ENCODE results near the gene OSTF1.

GRCh38 chr9:75105841-75106240 lies 17.5 kb downstream of the OSTF1 start:
- TF ChIP-seq POLR2A (IDR thresholded peaks at IDR 0.05): no peak
- TF ChIP-seq, protein P1, sequence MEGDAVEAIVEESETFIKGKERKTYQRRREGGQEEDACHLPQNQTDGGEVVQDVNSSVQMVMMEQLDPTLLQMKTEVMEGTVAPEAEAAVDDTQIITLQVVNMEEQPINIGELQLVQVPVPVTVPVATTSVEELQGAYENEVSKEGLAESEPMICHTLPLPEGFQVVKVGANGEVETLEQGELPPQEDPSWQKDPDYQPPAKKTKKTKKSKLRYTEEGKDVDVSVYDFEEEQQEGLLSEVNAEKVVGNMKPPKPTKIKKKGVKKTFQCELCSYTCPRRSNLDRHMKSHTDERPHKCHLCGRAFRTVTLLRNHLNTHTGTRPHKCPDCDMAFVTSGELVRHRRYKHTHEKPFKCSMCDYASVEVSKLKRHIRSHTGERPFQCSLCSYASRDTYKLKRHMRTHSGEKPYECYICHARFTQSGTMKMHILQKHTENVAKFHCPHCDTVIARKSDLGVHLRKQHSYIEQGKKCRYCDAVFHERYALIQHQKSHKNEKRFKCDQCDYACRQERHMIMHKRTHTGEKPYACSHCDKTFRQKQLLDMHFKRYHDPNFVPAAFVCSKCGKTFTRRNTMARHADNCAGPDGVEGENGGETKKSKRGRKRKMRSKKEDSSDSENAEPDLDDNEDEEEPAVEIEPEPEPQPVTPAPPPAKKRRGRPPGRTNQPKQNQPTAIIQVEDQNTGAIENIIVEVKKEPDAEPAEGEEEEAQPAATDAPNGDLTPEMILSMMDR (IDR thresholded peaks at IDR 0.05): no peak
